GM12872 (cell line): ENCODE results near the gene PKMYT1.

Source experiments
- CTCF ChIP-seq: IDR thresholded peaks from 3 replicates; pipeline ENCODE4 v1.5.1; 2011; ENCODE audit warnings: low read depth, mild to moderate bottlenecking, low read length, moderate library complexity; ENCODE audit not compliant: insufficient read depth

The PKMYT1 gene

GRCh38 chr16:2959206-2959605, 21.0 kb downstream of the PKMYT1 start:
- TF ChIP-seq CTCF = no peak

GRCh38 chr16:2956579-2956956, 23.7 kb downstream of the PKMYT1 start:
- no peak for TF ChIP-seq CTCF

GRCh38 chr16:2955779-2956578, 24.3 kb downstream of the PKMYT1 start:
- no peak for TF ChIP-seq CTCF

GRCh38 chr16:2955438-2955778, 24.8 kb downstream of the PKMYT1 start:
- no peak for TF ChIP-seq CTCF

GRCh38 chr16:2954656-2955381, 25.4 kb downstream of the PKMYT1 start:
- no peak for TF ChIP-seq CTCF

GRCh38 chr16:2953706-2954627, 26.3 kb downstream of the PKMYT1 start:
- no peak for TF ChIP-seq CTCF

- no peak for TF ChIP-seq CTCF
These were observed 27.6 kb downstream of the PKMYT1 start for GRCh38 chr16:2952679-2953078.
